ENCODE measurements around the gene TTPAL.

- no peak for TF ChIP-seq USF2 (IDR thresholded peaks at IDR 0.05; ENCODE audit: borderline replicate concordance, low read depth, low read length)
- no peak for TF ChIP-seq GABPA (IDR thresholded peaks at IDR 0.05; ENCODE audit: low read depth)
- no peak for TF ChIP-seq CTCF (IDR thresholded peaks at IDR 0.05)
- no peak for TF ChIP-seq ZBTB33 (IDR thresholded peaks at IDR 0.05; ENCODE audit: borderline replicate concordance, low read depth)
- TF ChIP-seq CHD2 (IDR thresholded peaks at IDR 0.05; ENCODE audit: low read length, partially characterized antibody): no peak
- TF ChIP-seq YY1 (IDR thresholded peaks at IDR 0.05; ENCODE audit: low read depth): no peak
- no peak for TF ChIP-seq SMC3 (IDR thresholded peaks at IDR 0.05; ENCODE audit: low read depth, low read length)
Measured at GRCh38 chr20:44485078-44485829, 9.6 kb downstream of the TTPAL start.
